GM12878 (cell line): ENCODE measurements around the gene KRT38. TPM values are rescaled to one million over a fixed set of nuclear protein-coding genes. Genes with fewer than 3 reads are reported as not detected.

Source experiments
- ATAC-seq: fragments of 200-7000 bp; cut with Tn5 transposase; 3 replicates; pipeline ENCODE4 v1.9.1; 2020; ENCODE audit warnings: mild to moderate bottlenecking, moderate library complexity
- BruUV-seq: library from RNA; stranded (reverse); fragments of 400-500 nt; replicated peaks from 2 replicates; lab custom pipeline; 2021; lab: Mats Ljungman, UMichigan
- CTCF ChIA-PET: fragments of 300-600 bp; sonication (Branson Sonifier 250); formaldehyde crosslinking; extraction: SDS; loops from one replicate; lab custom pipeline; 2021; ENCODE audit warnings: inconsistent platforms; lab: Yijun Ruan, JAX
- POLR2A ChIA-PET: fragments of 350-600 bp; formaldehyde crosslinking; extraction: SDS; loops from one replicate; lab custom pipeline; 2021; ENCODE audit warnings: inconsistent platforms; lab: Charles Lee
- RAD21 ChIA-PET: fragments of 300-600 bp; sonication (Branson Sonifier 250); formaldehyde crosslinking; loops from one replicate; lab custom pipeline; 2023; ENCODE audit warnings: antibody characterized with exemption; ENCODE audit not compliant: unreplicated experiment; lab: Charles Lee
- SMC1A ChIA-PET: fragments of 300-600 bp; sonication (Branson Sonifier 250); formaldehyde crosslinking; loops from one replicate; lab custom pipeline; 2023; ENCODE audit not compliant: unreplicated experiment, uncharacterized antibody; lab: Charles Lee
- DNase-seq: peaks from one replicate; pipeline ENCODE4 v3.0.0-alpha.2; 2011; ENCODE audit warnings: low read depth, low spot score
- FAIRE-seq: peaks from 3 replicates; lab custom pipeline; 2011; peaks lifted over from hg19 to GRCh38; lab: Jason Lieb, UNC
- H2AFZ ChIP-seq: 2 replicates; pipeline ENCODE4 v1.6.0; 2011; ENCODE audit warnings: low read depth, low read length, control low read depth; ENCODE audit not compliant: control insufficient read depth
- H3K27ac ChIP-seq: 2 replicates; pipeline ENCODE4 v1.5.1; 2011; ENCODE audit warnings: control low read depth; ENCODE audit not compliant: control insufficient read depth, insufficient read depth
- H3K27me3 ChIP-seq, 2 experiments: replicated peaks in 1 of 2; 2 replicates each; pipeline versions ENCODE4 v1.6.0 to v1.6.1; 2011; ENCODE audit warnings: low read length in 1 of 2; ENCODE audit not compliant: control insufficient read depth in 2 of 2, insufficient read depth in 2 of 2
- H3K36me3 ChIP-seq, 2 experiments: 2 replicates each; pipeline ENCODE4 v1.5.1; 2011; ENCODE audit warnings: low read length in 1 of 2; ENCODE audit not compliant: control insufficient read depth in 2 of 2, insufficient read depth in 2 of 2
- H3K4me1 ChIP-seq: 2 replicates; pipeline ENCODE4 v1.6.1; 2011; ENCODE audit warnings: mild to moderate bottlenecking, low read length, moderate library complexity, mixed read lengths; ENCODE audit not compliant: control insufficient read depth, insufficient read depth
- H3K4me2 ChIP-seq: 2 replicates; pipeline ENCODE4 v1.6.0; 2011; ENCODE audit warnings: control low read depth; ENCODE audit not compliant: control insufficient read depth, insufficient read depth
- H3K4me3 ChIP-seq: fragments of 200-600 bp; sonication (generic); 2 replicates; pipeline ENCODE4 v1.5.1; 2016
- H3K79me2 ChIP-seq: 2 replicates; pipeline ENCODE4 v1.6.0; 2011; ENCODE audit warnings: low read length; ENCODE audit not compliant: control insufficient read depth, insufficient read depth
- H3K9ac ChIP-seq: 2 replicates; pipeline ENCODE4 v1.8.0; 2011; ENCODE audit warnings: low read length, control low read depth, mixed read lengths; ENCODE audit not compliant: control insufficient read depth, insufficient read depth
- H3K9me3 ChIP-seq: replicated peaks from 3 replicates; pipeline ENCODE4 v1.5.1; 2011; ENCODE audit warnings: mild to moderate bottlenecking, low read length; ENCODE audit not compliant: control insufficient read depth, insufficient read depth
- H4K20me1 ChIP-seq: 2 replicates; pipeline ENCODE4 v1.6.0; 2011; ENCODE audit not compliant: control insufficient read depth, insufficient read depth
- ASH2L ChIP-seq: fragments of 300-600, 200-600 bp; sonication (generic); IDR thresholded peaks from 2 replicates; pipeline ENCODE4 v1.6.1; 2017; ENCODE audit warnings: low read depth, mild to moderate bottlenecking, borderline replicate concordance
- ATF3 ChIP-seq: IDR thresholded peaks from 2 replicates; pipeline ENCODE4 v1.6.1; 2011; ENCODE audit warnings: low read depth, mild to moderate bottlenecking, low read length, moderate library complexity, borderline replicate concordance; ENCODE audit errors: extremely low read depth
- FOXM1 ChIP-seq: IDR thresholded peaks from 2 replicates; pipeline ENCODE4 v1.6.1; 2012; ENCODE audit warnings: low read depth, mild to moderate bottlenecking, inconsistent platforms, low read length, moderate library complexity
- MLLT1 ChIP-seq: fragments of 450-650 bp; IDR thresholded peaks from 2 replicates; pipeline ENCODE4 v1.6.1; 2016; ENCODE audit warnings: mild to moderate bottlenecking
- RBBP5 ChIP-seq: fragments of 200-600 bp; sonication (generic); conservative IDR thresholded peaks from 2 replicates; pipeline ENCODE4 v1.6.1; 2016
- RFX5 ChIP-seq: IDR thresholded peaks from 2 replicates; pipeline ENCODE4 v1.6.1; 2011; ENCODE audit warnings: low read depth, low read length, improper control_type of control experiment
- SPI1 ChIP-seq: IDR thresholded peaks from 2 replicates; pipeline ENCODE4 v1.6.1; 2011; ENCODE audit warnings: low read depth, mild to moderate bottlenecking, low read length, moderate library complexity, borderline replicate concordance; ENCODE audit not compliant: insufficient read depth
- TCF12 ChIP-seq: IDR thresholded peaks from 2 replicates; pipeline ENCODE4 v1.6.1; 2011; ENCODE audit warnings: low read depth, mild to moderate bottlenecking, low read length
- ZBED1 ChIP-seq: IDR thresholded peaks from 2 replicates; pipeline ENCODE4 v1.6.1; 2016; ENCODE audit warnings: borderline replicate concordance
- ZNF622 ChIP-seq: fragments of 450-650 bp; IDR thresholded peaks from 2 replicates; pipeline ENCODE4 v1.6.1; 2017; ENCODE audit warnings: mild to moderate bottlenecking, inconsistent platforms
- WGBS: methylation state at CpG from one replicate; pipeline ENCODE4 v1.1.6; 2016; ENCODE audit warnings: low lambda C conversion rate; ENCODE audit not compliant: insufficient replicate concordance, insufficient coverage; ENCODE audit errors: missing lambda C conversion rate; 5-methylcytosine and 5-hydroxymethylcytosine counted together
- in situ Hi-C: fragments of 300-500 bp; cut with MboI; formaldehyde crosslinking; loops from 9 replicates; pipeline ENCODE4 v1.14.3; 2018; ENCODE audit warnings: mixed read lengths
- intact Hi-C: fragments of 100-400 bp; cut with micrococcal nuclease; formaldehyde crosslinking; loops from one replicate; pipeline ENCODE4 v1.14.2; 2022; ENCODE audit not compliant: unreplicated experiment
- polyA plus RNA-seq, 11 experiments: library from polyadenylated mRNA; depleted of rRNA in 4 of 11; unstranded in 6 of 11; stranded (reverse) in 5 of 11; fragments of >200 nt; fragmentation: Nextera tagmentation in 4 of 11; fragmentation: Illumina TruSeq in 1 of 11; extraction: Ambion mirVana in 4 of 11; extraction: Trizol in 1 of 11; gene quantifications; 1 replicate in 1 of 11; 2 replicates in 10 of 11; pipeline versions ENCODE4 v1.2.1 to v1.2.3, GENCODE V29; 2011 to 2016; ENCODE audit warnings: inconsistent platforms in 2 of 11, missing spikeins in 2 of 11, low read depth in 1 of 11
- total RNA-seq, 4 experiments: library from RNA; depleted of rRNA in 3 of 4; stranded (reverse); fragments of >200 nt in 3 of 4; fragmentation: Illumina TruSeq in 1 of 4; extraction: Trizol in 1 of 4; gene quantifications; 2 replicates each; pipeline versions ENCODE4 v1.2.1 to v1.2.3, GENCODE V29; 2013 to 2021
- TF ChIP-seq, protein P1 (sequence below): fragments of 450-650 bp; IDR thresholded peaks from 2 replicates; pipeline ENCODE4 v1.6.1; 2017; ENCODE audit warnings: borderline replicate concordance

Gene KRT38
- total and polyA plus RNA-seq, 10 of the 15 experiments (the other 5 are each of a cell fraction or from before 2014, with no cell fraction given), result not detected

DNA sequence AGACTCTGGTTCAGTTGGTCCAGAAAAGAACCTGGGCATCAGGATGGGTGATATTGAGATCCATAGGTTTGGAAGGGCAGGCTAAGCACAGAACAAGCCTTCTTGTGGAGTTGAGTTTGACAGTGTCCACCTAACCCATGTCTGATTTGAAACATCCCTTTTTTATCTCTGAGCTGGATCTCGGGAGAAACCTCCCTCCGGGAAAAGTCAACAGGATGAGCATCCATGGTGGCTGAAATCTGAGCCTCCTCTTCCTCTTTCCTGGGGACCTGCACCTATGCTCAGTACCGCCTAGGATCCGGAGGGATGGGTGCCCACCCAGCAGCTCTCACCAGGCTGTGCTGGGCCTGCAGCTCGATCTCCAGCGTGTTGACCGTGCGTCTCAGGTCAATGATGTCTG is 23.0 kb upstream of the KRT38 start:
- ChIA-PET SMC1A (no interaction called here), CTCF (interaction anchor here (1.7 kb wide), 1 partner anchor 199 kb away, joined by 3 read pairs; no protein-coding TSS in a partner anchor), RAD21 (no interaction called here), POLR2A (no interaction called here)
- TF ChIP-seq FOXM1 (no peak), RFX5 (no peak), ATF3 (no peak), ASH2L (no peak), TCF12 (no peak), RBBP5 (no peak), MLLT1 (no peak), ZNF622 (no peak), ZBED1 (no peak), SPI1 (no peak)
- TF ChIP-seq, protein P1, sequence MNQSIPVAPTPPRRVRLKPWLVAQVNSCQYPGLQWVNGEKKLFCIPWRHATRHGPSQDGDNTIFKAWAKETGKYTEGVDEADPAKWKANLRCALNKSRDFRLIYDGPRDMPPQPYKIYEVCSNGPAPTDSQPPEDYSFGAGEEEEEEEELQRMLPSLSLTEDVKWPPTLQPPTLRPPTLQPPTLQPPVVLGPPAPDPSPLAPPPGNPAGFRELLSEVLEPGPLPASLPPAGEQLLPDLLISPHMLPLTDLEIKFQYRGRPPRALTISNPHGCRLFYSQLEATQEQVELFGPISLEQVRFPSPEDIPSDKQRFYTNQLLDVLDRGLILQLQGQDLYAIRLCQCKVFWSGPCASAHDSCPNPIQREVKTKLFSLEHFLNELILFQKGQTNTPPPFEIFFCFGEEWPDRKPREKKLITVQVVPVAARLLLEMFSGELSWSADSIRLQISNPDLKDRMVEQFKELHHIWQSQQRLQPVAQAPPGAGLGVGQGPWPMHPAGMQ, result no peak
- FAIRE-seq, result no peak
- no peak for DNase-seq
- 52% methylated on average over 7 of the region's 8 CpGs for WGBS
- no peaks in the 10 kb centered on the region for H3K9me3 ChIP-seq
- no peaks in the 10 kb centered on the region; a peak in 2 of 4 replicates for H3K27me3 ChIP-seq
- no peaks in the 10 kb centered on the region for H3K36me3 ChIP-seq
- intact Hi-C loops (no loop called here), in situ Hi-C loops (no loop called here)
- no peak overlapping the region for H2AFZ ChIP-seq
- H4K20me1 ChIP-seq, result no peaks in the 10 kb centered on the region
- H3K4me1 ChIP-seq, result no peaks in the 10 kb centered on the region
- H3K27ac ChIP-seq, result no peak overlapping the region
- H3K79me2 ChIP-seq, result no peaks in the 10 kb centered on the region
- H3K9ac ChIP-seq, result no peak overlapping the region
- no peak overlapping the region for H3K4me3 ChIP-seq
- no peak overlapping the region for H3K4me2 ChIP-seq
- no peak for ATAC-seq
- BruUV-seq, result no TSS peak
